ENCODE measurements around the gene SLC39A1.

DNA sequence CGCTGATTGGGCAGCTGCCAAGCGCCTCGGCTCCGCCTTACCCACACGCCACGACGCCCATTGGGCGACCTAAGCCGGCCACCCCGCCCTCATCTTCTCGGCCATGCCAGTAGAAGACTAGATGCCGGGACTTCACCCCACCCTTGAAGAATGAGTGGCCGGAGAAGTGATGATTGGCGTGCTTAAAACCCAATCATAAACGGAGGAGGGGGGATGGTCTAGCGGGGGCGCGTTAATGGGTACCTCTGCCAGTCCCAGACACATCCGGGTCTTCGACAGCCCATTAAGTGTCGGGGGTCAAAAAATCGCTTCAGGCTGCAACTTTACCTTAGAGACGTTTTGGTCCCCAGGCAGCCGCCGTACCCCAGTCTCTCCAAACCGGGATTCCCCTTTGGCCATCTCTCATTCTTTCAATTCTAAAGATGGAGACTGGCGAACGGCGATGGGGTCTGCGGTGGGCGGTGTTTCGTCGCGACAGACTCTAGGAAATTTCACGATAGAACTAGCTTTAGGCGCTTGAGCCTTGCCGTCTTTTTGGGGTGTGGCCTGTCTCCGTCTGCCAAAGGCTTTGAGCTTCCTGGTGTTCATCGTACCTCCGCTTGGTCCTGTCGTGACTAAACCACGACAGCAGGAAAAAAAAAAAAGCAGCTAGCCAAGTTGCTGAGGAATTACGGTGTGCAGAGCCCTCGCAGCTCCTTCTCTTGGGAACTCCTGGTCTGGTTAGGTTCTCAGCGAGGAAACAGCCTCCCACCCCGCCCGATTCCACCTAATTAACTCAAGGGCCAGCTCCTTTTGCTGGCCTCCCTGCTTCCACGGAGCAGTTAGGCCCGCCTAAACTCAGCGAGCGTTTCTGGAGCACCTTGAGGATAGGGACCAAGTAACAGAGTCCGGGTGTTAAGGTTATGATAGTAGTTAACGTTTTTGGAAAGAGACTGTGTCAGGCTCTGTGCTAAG lies 40.1 kb downstream of the SLC39A1 start, which contains the start of gene GATAD2B:
- TF ChIP-seq, protein P1, sequence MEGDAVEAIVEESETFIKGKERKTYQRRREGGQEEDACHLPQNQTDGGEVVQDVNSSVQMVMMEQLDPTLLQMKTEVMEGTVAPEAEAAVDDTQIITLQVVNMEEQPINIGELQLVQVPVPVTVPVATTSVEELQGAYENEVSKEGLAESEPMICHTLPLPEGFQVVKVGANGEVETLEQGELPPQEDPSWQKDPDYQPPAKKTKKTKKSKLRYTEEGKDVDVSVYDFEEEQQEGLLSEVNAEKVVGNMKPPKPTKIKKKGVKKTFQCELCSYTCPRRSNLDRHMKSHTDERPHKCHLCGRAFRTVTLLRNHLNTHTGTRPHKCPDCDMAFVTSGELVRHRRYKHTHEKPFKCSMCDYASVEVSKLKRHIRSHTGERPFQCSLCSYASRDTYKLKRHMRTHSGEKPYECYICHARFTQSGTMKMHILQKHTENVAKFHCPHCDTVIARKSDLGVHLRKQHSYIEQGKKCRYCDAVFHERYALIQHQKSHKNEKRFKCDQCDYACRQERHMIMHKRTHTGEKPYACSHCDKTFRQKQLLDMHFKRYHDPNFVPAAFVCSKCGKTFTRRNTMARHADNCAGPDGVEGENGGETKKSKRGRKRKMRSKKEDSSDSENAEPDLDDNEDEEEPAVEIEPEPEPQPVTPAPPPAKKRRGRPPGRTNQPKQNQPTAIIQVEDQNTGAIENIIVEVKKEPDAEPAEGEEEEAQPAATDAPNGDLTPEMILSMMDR (IDR thresholded peaks at IDR 0.05) = peak in 1 of 5 experiments; percentile 48
- TF ChIP-seq POLR2A (IDR thresholded peaks at IDR 0.05) = peak in 1 of 2 donors; percentile 48

All from tibial nerve (tissue), 3 donors.